Endothelial cell of umbilical vein (primary cell): ENCODE data around the gene ZNF804B. TPM values are rescaled to one million over a fixed set of nuclear protein-coding genes. Genes with fewer than 3 reads are reported as not detected.

ENCODE experiments used
- BruUV-seq: library from RNA; stranded (reverse); fragments of 400-500 nt; replicated peaks from 2 replicates; lab custom pipeline; 2021; lab: Mats Ljungman, UMichigan
- CTCF ChIA-PET: fragments of 300-600, 350-600 bp; sonication (Branson Sonifier 250); formaldehyde crosslinking; loops from one replicate; lab custom pipeline; 2021; ENCODE audit warnings: antibody characterized with exemption, inconsistent platforms; lab: Charles Lee
- POLR2A ChIA-PET: fragments of 300-600, 350-600 bp; sonication (Branson Sonifier 250); formaldehyde crosslinking; loops from one replicate; lab custom pipeline; 2021; ENCODE audit warnings: antibody characterized with exemption, inconsistent platforms; lab: Charles Lee
- DNase-seq: peaks from one replicate; pipeline ENCODE4 v3.0.0-alpha.2; 2011; ENCODE audit warnings: low read depth, low spot score
- FAIRE-seq: peaks from 2 replicates; lab custom pipeline; 2011; peaks lifted over from hg19 to GRCh38; lab: Jason Lieb, UNC
- H2AFZ ChIP-seq: 2 replicates; pipeline ENCODE4 v1.6.0; 2012; ENCODE audit warnings: low read depth, low read length, control low read depth, inconsistent platforms
- H3K27ac ChIP-seq: 2 replicates; pipeline ENCODE4 v1.5.1; 2011; ENCODE audit warnings: low read depth, mild to moderate bottlenecking, control low read depth, low read length, moderate library complexity; ENCODE audit not compliant: insufficient read depth
- H3K27me3 ChIP-seq, 2 experiments: 2 replicates each; pipeline versions ENCODE4 v1.6.0 to v1.6.1; 2011; ENCODE audit warnings: low read length in 2 of 2, mixed read lengths in 1 of 2; ENCODE audit not compliant: control insufficient read depth in 2 of 2, insufficient read depth in 2 of 2
- H3K36me3 ChIP-seq, 2 experiments: 2 replicates in 1 of 2; 3 replicates in 1 of 2; pipeline ENCODE4 v1.5.1; 2011; ENCODE audit warnings: low read length in 2 of 2, mild to moderate bottlenecking in 1 of 2, moderate library complexity in 1 of 2; ENCODE audit not compliant: control insufficient read depth in 2 of 2, insufficient read depth in 2 of 2; ENCODE audit errors: extremely low read depth in 1 of 2
- H3K4me1 ChIP-seq: 3 replicates; pipeline ENCODE4 v1.5.1; 2011; ENCODE audit warnings: mild to moderate bottlenecking, low read length; ENCODE audit not compliant: control insufficient read depth, insufficient read depth; ENCODE audit errors: extremely low read depth
- H3K4me2 ChIP-seq: 2 replicates; pipeline ENCODE4 v1.6.1; 2011; ENCODE audit warnings: low read length, control low read depth, mixed read lengths; ENCODE audit not compliant: insufficient read depth
- H3K4me3 ChIP-seq, 3 experiments: fragments of 200-600 bp in 1 of 3; sonication (generic), shearing (Covaris generic) in 1 of 3; replicated peaks in 1 of 3; 2 replicates each; pipeline ENCODE4 v1.5.1; 2011 to 2016; ENCODE audit warnings: control low read depth in 3 of 3, low read length in 3 of 3, mild to moderate bottlenecking in 2 of 3, inconsistent platforms in 1 of 3, low read depth in 1 of 3, moderate library complexity in 1 of 3; ENCODE audit not compliant: insufficient read depth in 1 of 3
- H3K79me2 ChIP-seq: 2 replicates; pipeline ENCODE4 v1.6.0; 2012; ENCODE audit warnings: low read length, inconsistent platforms; ENCODE audit not compliant: control insufficient read depth, insufficient read depth
- H3K9ac ChIP-seq: replicated peaks from 2 replicates; pipeline ENCODE3; 2011; ENCODE audit warnings: low read length, control low read depth; ENCODE audit not compliant: insufficient read depth; ENCODE audit errors: extremely low read depth
- H3K9me1 ChIP-seq: replicated peaks from 3 replicates; pipeline ENCODE4 v1.6.0; 2011; ENCODE audit warnings: mild to moderate bottlenecking, low read length; ENCODE audit not compliant: control insufficient read depth, insufficient read depth; ENCODE audit errors: extremely low read depth
- H3K9me3 ChIP-seq: replicated peaks from 2 replicates; pipeline ENCODE4 v1.5.1; 2012; ENCODE audit warnings: low read length, inconsistent platforms; ENCODE audit not compliant: control insufficient read depth, insufficient read depth
- H4K20me1 ChIP-seq: replicated peaks from 2 replicates; pipeline ENCODE3; 2011; ENCODE audit warnings: mild to moderate bottlenecking, low read length; ENCODE audit not compliant: control insufficient read depth, insufficient read depth; ENCODE audit errors: extremely low read depth
- EZH2 ChIP-seq: IDR thresholded peaks from 2 replicates; pipeline ENCODE4 v1.6.1; 2012; ENCODE audit warnings: borderline replicate concordance, low read depth, mild to moderate bottlenecking, moderate library complexity, low read length, inconsistent platforms; ENCODE audit not compliant: severe bottlenecking
- FOS ChIP-seq: IDR thresholded peaks from 2 replicates; pipeline ENCODE4 v1.6.1; 2011; ENCODE audit warnings: mild to moderate bottlenecking, low read length, moderate library complexity, borderline replicate concordance; ENCODE audit not compliant: insufficient read depth
- GATA2 ChIP-seq: IDR thresholded peaks from 2 replicates; pipeline ENCODE4 v1.7.0; 2011; ENCODE audit warnings: low read depth, mild to moderate bottlenecking, moderate library complexity, mixed read lengths, low read length; ENCODE audit not compliant: insufficient read length, insufficient read depth
- JUN ChIP-seq: IDR thresholded peaks from 2 replicates; pipeline ENCODE4 v1.6.1; 2011; ENCODE audit warnings: borderline replicate concordance, low read depth; ENCODE audit not compliant: insufficient read length, insufficient read depth
- MYC ChIP-seq: IDR thresholded peaks from one replicate; pipeline ENCODE4 v1.6.1; 2011; ENCODE audit warnings: mild to moderate bottlenecking, low read depth, low read length
- POLR2A ChIP-seq: IDR thresholded peaks from 2 replicates; pipeline ENCODE4 v1.6.1; 2012; ENCODE audit warnings: low read depth, mild to moderate bottlenecking, control low read depth, low read length
- POLR2AphosphoS5 ChIP-seq: IDR thresholded peaks from 2 replicates; pipeline ENCODE4 v1.6.1; 2012; ENCODE audit warnings: low read depth, mild to moderate bottlenecking, control low read depth, low read length, moderate library complexity; ENCODE audit not compliant: insufficient read depth
- dilution Hi-C: fragments of 300-500 bp; cut with MboI; formaldehyde crosslinking; loops from one replicate; pipeline ENCODE4 v1.15.0; 2019; ENCODE audit warnings: low sequenced_read_pairs; ENCODE audit not compliant: extremely low pct_ligation_motif_present
- intact Hi-C: fragments of 100-400 bp; cut with micrococcal nuclease; formaldehyde crosslinking; loops from one replicate; pipeline ENCODE4 v1.10.0; 2022
- polyA plus RNA-seq, 4 experiments: library from polyadenylated mRNA; depleted of rRNA in 3 of 4; stranded (reverse) in 3 of 4; unstranded in 1 of 4; fragments of >200 nt; gene quantifications; 2 replicates each; pipeline versions ENCODE4 v1.2.1 to v1.2.3, GENCODE V29; 2011 to 2012; ENCODE audit warnings: missing spikeins in 1 of 4
- total RNA-seq: library from RNA; stranded (reverse); gene quantifications from 2 replicates; pipeline ENCODE4 v1.2.3, GENCODE V29; 2021
- TF ChIP-seq, protein P1 (sequence below), 2 donors: IDR thresholded peaks; 1 replicate in 1 of 2; 2 replicates in 1 of 2; pipeline ENCODE4 v1.5.1; 2011; ENCODE audit warnings: low read length in 2 of 2, mild to moderate bottlenecking in 2 of 2, moderate library complexity in 2 of 2, control low read depth in 1 of 2, inconsistent platforms in 1 of 2, low read depth in 1 of 2; ENCODE audit not compliant: insufficient read depth in 1 of 2; ENCODE audit errors: extremely low read depth in 1 of 2
- TF ChIP-seq, protein P2 (sequence below): IDR thresholded peaks from 2 replicates; pipeline ENCODE4 v1.6.1; 2011; ENCODE audit not compliant: insufficient read depth, insufficient read length

Gene ZNF804B
- total and polyA plus RNA-seq, 2 donors (not counting 3 experiments of a cell fraction or from before 2014, with no cell fraction given): not detected

DNA sequence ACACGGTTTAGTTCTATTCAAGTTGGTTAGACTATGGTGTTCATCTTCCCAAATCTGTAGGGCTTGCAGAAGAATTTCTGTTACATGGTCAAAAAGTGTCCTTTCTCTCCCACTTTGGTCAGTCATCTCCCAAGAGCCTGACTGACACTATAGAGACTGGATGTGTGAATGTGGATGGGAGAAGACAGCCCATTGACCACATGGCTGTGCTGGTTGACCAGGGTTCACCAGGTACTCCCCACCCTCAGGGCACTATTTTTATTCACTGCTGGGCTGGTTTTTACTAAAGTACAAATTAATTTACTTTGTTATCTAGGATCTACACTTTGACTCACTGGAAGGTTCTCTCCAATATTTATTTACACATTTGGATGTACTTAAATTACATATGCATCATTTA lies 2.3 kb downstream of the ZNF804B start:
- intact Hi-C loops: no loop called here
- CTCF ChIA-PET: no interaction called here

More for the DNA sequence above, 2.3 kb downstream of the ZNF804B start:
- no peaks in the 10 kb centered on the region for H4K20me1 ChIP-seq
- no peaks in the 10 kb centered on the region for H3K9me3 ChIP-seq
- no peak overlapping the region for H3K4me2 ChIP-seq
- H2AFZ ChIP-seq: no peak overlapping the region
- dilution Hi-C loops: no loop called here
- no peak overlapping the region for H3K27ac ChIP-seq
- no TSS peak for BruUV-seq
- DNase-seq (no peak), FAIRE-seq (no peak)
- no peak overlapping the region for H3K9ac ChIP-seq
- POLR2A ChIA-PET: no interaction called here
- no peak for TF ChIP-seq FOS
- no peak for TF ChIP-seq POLR2A
- no peak for TF ChIP-seq GATA2
- no peak for TF ChIP-seq EZH2
- TF ChIP-seq, protein P1, sequence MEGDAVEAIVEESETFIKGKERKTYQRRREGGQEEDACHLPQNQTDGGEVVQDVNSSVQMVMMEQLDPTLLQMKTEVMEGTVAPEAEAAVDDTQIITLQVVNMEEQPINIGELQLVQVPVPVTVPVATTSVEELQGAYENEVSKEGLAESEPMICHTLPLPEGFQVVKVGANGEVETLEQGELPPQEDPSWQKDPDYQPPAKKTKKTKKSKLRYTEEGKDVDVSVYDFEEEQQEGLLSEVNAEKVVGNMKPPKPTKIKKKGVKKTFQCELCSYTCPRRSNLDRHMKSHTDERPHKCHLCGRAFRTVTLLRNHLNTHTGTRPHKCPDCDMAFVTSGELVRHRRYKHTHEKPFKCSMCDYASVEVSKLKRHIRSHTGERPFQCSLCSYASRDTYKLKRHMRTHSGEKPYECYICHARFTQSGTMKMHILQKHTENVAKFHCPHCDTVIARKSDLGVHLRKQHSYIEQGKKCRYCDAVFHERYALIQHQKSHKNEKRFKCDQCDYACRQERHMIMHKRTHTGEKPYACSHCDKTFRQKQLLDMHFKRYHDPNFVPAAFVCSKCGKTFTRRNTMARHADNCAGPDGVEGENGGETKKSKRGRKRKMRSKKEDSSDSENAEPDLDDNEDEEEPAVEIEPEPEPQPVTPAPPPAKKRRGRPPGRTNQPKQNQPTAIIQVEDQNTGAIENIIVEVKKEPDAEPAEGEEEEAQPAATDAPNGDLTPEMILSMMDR (IDR thresholded peaks at IDR 0.05; ENCODE audit: extremely low read depth in 1 of 2, insufficient read depth in 1 of 2, low read depth in 1 of 2, low read length in 2 of 2): no peak
- TF ChIP-seq, protein P2, sequence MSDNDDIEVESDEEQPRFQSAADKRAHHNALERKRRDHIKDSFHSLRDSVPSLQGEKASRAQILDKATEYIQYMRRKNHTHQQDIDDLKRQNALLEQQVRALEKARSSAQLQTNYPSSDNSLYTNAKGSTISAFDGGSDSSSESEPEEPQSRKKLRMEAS: no peak
- TF ChIP-seq POLR2AphosphoS5: no peak
- TF ChIP-seq JUN: no peak
- TF ChIP-seq MYC: no peak
- peaks cover 10% of the 10 kb centered on the region for H3K4me1 ChIP-seq
- H3K9me1 ChIP-seq: no peaks in the 10 kb centered on the region
- no peaks in the 10 kb centered on the region for H3K79me2 ChIP-seq
- no peaks in the 10 kb centered on the region for H3K36me3 ChIP-seq
- no peak overlapping the region for H3K4me3 ChIP-seq
- peaks cover 23 to 54% of the 10 kb centered on the region in 2 experiments for H3K27me3 ChIP-seq
